HG02588 (cell line): Measurements from ENCODE around the gene VIP.
"Not testable (repeated sequence)": the region's sequence is repeated elsewhere in the genome, so short reads cannot be mapped to it uniquely, and the experiment has no call there.

ENCODE experiments used
- ATAC-seq: cut with Tn5 transposase; IDR thresholded peaks from one replicate; pipeline ENCODE4 v1.9.1; 2021; ENCODE audit warnings: mild to moderate bottlenecking, moderate library complexity; ENCODE audit not compliant: unreplicated experiment

Gene VIP

GRCh38 chr6:152750694-152751093 is at the start of gene VIP:
VIP (plus strand) TSS chr6:152750797; CDS start chr6:152752178, 1,381 bp downstream.
- ATAC-seq: no peak

DNA sequence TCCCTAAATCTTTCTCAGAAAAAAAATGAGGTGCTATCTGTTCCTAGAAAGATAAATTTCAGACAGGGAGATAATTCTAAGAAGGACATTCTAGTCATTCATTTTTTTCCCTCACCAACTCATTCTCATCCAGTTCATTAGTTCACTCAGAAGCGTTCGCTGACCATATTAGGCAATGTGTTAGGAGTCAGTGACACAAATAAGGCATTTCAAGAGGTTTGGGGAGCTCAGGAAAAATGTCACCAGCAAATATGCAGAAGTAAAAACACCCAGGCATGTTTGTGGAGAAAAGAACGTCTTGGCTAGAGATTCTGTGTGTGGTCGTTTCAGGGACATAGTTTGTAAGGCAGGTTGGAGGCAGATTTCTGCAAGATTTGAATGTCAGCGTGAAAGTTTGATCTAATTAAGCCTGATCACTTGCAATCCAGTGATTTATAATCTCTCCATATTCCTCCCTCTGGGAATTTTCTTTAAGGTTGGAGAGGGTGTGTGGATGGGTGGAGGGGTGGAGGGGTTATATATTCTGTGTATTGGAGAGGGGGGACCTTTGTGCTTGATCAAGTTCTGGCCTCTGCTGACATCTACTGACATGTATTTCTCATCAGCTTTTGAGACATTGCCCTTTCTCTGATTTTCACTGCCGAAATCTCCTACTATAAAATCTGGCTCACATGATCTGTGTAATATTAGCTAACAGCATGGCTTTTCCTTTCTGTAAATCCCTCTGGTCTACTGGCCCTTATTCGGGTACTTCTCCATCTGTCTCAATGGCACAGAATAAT is 49.3 kb upstream of the VIP start:
- no peak for ATAC-seq

DNA sequence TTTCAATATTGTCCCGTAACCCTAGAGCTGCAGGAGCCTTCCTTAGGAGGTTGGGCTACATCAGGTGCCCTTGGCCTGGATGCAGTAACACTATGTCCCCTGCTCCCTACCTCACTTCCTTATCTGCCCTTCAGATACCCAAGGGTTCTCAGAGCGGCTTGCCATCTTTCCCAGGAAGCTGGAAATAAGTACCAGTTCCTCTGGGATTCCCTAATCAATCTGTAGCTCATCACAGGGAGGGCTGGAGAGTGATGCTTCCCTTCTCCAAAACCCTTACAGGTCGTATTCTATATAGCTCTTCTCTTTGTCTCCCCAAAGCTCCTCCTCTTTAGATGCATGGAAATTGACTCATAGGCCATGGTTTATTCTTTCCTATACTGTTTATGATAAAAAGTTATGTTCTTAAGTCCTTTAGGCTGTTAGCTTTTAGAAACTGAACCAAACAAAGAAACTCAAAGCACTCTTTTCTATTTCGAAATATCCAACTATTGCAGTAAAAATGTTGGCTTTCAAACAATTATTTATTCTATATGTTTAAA is 48.7 kb upstream of the VIP start:
- no peak for ATAC-seq

DNA sequence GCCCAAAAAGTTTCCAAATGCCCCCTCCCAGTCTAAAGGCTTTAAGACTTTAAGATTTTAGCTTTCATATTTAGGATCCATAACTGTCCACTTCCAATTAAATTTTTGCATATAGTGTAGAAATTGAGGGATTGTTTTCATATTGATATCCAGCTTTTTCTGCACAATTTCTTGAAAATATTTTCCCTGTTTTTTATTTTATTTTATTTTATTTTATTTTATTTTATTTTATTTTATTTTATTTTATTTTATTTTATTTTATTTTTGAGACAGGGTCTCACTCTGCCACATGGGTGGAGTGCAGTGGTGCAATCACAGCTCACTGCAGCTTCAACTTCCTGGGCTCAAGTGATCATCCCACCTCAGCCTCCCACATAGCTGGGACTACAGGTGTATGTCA is 46.8 kb upstream of the VIP start:
- ATAC-seq: not testable (repeated sequence)

GRCh38 chr6:152705327-152705726 is 45.3 kb upstream of the VIP start:
- ATAC-seq: no peak

- ATAC-seq: no peak
Measured at GRCh38 chr6:152716322-152716721, 34.3 kb upstream of the VIP start.

- no peak for ATAC-seq
Measured at GRCh38 chr6:152720974-152721373, 29.6 kb upstream of the VIP start.

GRCh38 chr6:152721956-152722355 is 28.6 kb upstream of the VIP start:
- ATAC-seq: no peak

- ATAC-seq: no peak
Measured at GRCh38 chr6:152723398-152723797, 27.2 kb upstream of the VIP start.

- no peak for ATAC-seq
Measured at GRCh38 chr6:152726313-152726712, 24.3 kb upstream of the VIP start.

GRCh38 chr6:152727507-152727906 is 23.1 kb upstream of the VIP start:
- no peak for ATAC-seq

DNA sequence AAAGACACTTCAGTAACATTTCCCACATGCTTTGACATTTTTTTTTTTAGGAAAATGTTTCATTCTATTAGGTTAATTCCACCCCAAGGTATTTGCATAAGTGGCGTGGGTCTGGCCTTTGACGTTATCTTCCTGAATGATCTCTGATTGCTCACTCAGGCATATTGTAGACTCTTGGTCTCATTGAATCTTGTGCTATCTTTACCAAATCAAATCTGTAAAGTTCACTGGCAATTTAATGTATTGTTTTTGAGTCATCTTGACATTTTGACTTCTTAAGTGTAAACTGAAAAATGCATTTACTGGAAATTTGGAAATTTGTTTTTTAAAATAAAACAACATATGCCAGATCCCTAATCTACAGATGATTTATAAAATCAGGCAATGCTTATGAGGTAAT is 16.0 kb upstream of the VIP start:
- no peak for ATAC-seq

GRCh38 chr6:152736687-152737273 is 13.8 kb upstream of the VIP start:
- ATAC-seq: no peak

- no peak for ATAC-seq
Measured at GRCh38 chr6:152745509-152746171, 5.0 kb upstream of the VIP start.

DNA sequence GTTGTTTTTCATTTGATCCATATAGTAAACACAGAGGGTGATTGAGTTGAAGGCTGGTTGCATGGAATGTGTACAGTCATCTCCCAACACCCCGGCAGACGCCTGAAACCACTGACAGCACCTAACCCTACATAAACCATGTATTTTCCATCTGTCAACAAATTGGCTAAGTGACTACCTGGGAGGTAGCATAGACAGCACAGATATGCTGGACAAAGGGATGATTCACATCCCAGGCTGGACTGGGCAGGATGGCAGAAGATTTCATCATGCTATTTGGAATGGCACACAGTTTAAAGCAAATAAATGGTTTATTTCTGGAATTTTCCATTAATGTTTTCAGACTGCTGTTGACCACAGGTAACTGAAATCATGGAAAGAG is 4.4 kb upstream of the VIP start:
- ATAC-seq: no peak

GRCh38 chr6:152748843-152749242 is 1.8 kb upstream of the VIP start:
- ATAC-seq: no peak

DNA sequence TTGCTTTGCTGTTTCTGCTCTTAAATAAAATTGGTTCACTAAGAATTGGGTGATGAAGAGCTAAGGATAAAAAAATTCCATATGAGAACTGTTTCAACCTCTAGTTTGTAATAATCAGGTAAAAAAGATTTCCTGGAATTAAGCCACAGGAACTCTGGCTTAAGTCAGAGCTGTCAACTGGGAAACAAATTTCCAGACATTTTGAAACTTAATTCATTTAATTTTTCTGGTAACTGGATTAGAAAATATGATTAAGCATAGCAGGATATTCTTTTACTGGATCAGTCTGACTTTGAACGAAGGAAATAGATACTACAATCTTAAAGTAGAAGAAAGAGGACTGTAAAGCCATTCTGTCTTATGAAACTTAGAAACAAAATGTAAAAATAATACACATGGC is 1.3 kb upstream of the VIP start:
- ATAC-seq: no peak

DNA sequence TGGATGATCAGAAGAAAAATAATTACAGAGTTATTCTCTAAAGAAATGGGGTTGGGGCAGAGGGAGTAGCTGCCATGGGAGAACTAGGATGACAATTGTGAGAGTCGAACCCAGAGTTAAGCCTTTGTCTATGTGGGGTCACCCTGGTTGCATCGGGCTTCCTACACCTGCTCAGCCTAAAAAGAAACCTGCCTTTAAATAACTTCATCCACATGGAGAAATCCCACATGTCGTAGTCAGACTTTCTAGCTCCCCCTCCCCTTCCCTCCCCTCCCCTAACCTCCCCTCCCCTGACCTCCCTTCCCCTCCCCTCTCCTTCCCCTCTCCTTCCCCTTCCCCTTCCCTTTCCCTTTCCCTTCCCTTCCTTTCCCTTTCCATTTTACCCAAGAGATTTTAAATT is 14.7 kb downstream of the VIP start:
- no peak for ATAC-seq

- no peak for ATAC-seq
Measured at GRCh38 chr6:152769159-152769558, 18.6 kb downstream of the VIP start.

DNA sequence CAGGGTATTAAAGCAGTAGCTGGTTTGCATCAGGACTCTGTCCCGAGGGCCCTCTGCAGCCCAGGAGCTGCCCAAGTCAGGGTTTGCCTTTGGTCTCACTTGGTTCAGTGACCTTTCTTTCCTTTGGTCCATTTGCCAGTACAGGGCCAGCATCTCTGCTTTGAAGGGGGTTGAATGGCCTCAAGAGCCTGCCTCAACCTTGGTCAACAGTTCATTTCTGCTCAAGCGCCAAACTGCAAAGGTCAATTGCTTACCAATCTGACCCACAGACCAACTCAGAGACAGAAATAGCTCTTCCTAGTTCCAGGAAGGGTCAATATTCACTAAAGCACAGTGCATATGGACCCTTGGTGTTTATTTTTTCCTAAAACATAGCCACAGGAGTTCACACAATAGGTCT is 19.4 kb downstream of the VIP start:
- no peak for ATAC-seq

DNA sequence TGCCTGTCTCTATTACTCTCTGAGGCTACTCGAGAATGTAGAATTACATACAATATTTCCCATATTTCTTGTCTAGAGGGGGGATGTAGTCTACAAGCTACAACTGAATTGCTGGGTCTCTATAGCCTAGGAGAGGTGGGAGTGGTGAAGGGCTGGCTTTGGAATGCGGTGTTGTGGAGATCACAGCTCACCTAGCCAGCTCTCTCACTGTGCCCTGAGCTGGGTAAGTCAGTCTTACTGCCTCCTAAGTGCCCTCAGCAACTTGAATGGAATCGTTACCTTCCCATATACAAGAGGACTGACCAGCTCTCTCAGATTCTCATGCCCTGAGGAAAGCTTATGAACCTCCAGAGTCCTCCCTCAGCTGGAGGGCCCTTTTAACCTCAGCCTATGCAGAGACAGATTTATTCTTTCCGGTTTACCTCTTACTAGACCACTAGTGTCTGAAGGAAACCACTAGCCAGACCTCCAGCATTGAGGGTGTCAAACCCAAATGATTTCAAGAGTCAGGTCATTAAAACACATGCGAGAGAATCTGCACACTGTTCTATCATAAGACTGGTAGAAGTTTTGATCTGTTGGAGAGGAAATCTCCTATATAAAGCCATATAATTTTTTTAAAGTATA is 20.6 kb downstream of the VIP start:
- no peak for ATAC-seq

- ATAC-seq: no peak
Measured at GRCh38 chr6:152775428-152775827, 24.8 kb downstream of the VIP start.
